IMR-90 (cell line): Measurements from ENCODE around the gene ATP1A4. TPM values are rescaled to one million over a fixed set of nuclear protein-coding genes. Genes with fewer than 3 reads are reported as not detected.

Source experiments
- ATAC-seq: fragments of 200-7000 bp; cut with Tn5 transposase; 2 replicates; pipeline ENCODE4 v1.9.1; 2020; ENCODE audit warnings: low read depth, mild to moderate bottlenecking, moderate library complexity
- BruUV-seq: library from RNA; stranded (reverse); fragments of 400-500 nt; replicated peaks from 2 replicates; lab custom pipeline; 2021; lab: Mats Ljungman, UMichigan
- CTCF ChIA-PET: fragments of 300-600 bp; formaldehyde crosslinking; extraction: SDS; loops from one replicate; lab custom pipeline; 2021; ENCODE audit warnings: antibody characterized with exemption; lab: Yijun Ruan, JAX
- POLR2A ChIA-PET: fragments of 300-600 bp; sonication (Branson Sonifier 250); formaldehyde crosslinking; loops from one replicate; lab custom pipeline; 2022; ENCODE audit warnings: antibody characterized with exemption; ENCODE audit not compliant: unreplicated experiment; lab: Charles Lee
- DNase-seq: peaks from one replicate; pipeline ENCODE4 v3.0.0; 2013
- H2AFZ ChIP-seq: replicated peaks from 2 replicates; pipeline ENCODE3; 2013; ENCODE audit warnings: low read length, mild to moderate bottlenecking; ENCODE audit not compliant: poor library complexity
- H2AK5ac ChIP-seq: 2 replicates; pipeline ENCODE4 v1.6.1; 2013; ENCODE audit warnings: low read depth, low read length, inconsistent platforms
- H2AK9ac ChIP-seq: replicated peaks from 2 replicates; pipeline ENCODE3; 2013; ENCODE audit warnings: mild to moderate bottlenecking, low read depth, low read length, moderate library complexity; ENCODE audit not compliant: poor library complexity
- H2BK120ac ChIP-seq: 2 replicates; pipeline ENCODE4 v1.6.1; 2013; ENCODE audit warnings: low read depth, low read length, inconsistent platforms
- H2BK15ac ChIP-seq: 3 replicates; pipeline ENCODE4 v1.6.1; 2013; ENCODE audit warnings: low read depth, low read length, inconsistent platforms
- H2BK20ac ChIP-seq: 2 replicates; pipeline ENCODE4 v1.6.1; 2013; ENCODE audit warnings: low read depth, mild to moderate bottlenecking, inconsistent platforms, low read length, moderate library complexity
- H2BK5ac ChIP-seq: 2 replicates; pipeline ENCODE4 v1.6.1; 2013; ENCODE audit warnings: mild to moderate bottlenecking, low read depth, low read length, inconsistent platforms; ENCODE audit not compliant: poor library complexity, severe bottlenecking
- H3K14ac ChIP-seq: replicated peaks from 2 replicates; pipeline ENCODE4 v1.6.1; 2013; ENCODE audit warnings: low read depth, low read length, inconsistent platforms
- H3K18ac ChIP-seq: 2 replicates; pipeline ENCODE4 v1.6.1; 2013; ENCODE audit warnings: low read depth, low read length, control low read depth
- H3K23ac ChIP-seq: 2 replicates; pipeline ENCODE4 v1.6.1; 2013; ENCODE audit warnings: low read depth, low read length, inconsistent platforms
- H3K27ac ChIP-seq: 2 replicates; pipeline ENCODE4 v1.5.1; 2013; ENCODE audit warnings: mild to moderate bottlenecking, control low read depth, low read length; ENCODE audit not compliant: insufficient read depth
- H3K27me3 ChIP-seq: 2 replicates; pipeline ENCODE4 v1.6.1; 2013; ENCODE audit warnings: low read length; ENCODE audit not compliant: control insufficient read depth, insufficient read depth
- H3K36me3 ChIP-seq: 2 replicates; pipeline ENCODE4 v1.6.1; 2013; ENCODE audit warnings: low read length, mixed read lengths; ENCODE audit not compliant: control insufficient read depth, insufficient read depth
- H3K4ac ChIP-seq: 2 replicates; pipeline ENCODE4 v1.6.1; 2013; ENCODE audit warnings: low read depth, low read length, inconsistent platforms
- H3K4me1 ChIP-seq: 2 replicates; pipeline ENCODE4 v1.6.1; 2013; ENCODE audit warnings: low read length, mixed read lengths; ENCODE audit not compliant: control insufficient read depth, insufficient read depth
- H3K4me2 ChIP-seq: 2 replicates; pipeline ENCODE4 v1.6.1; 2013; ENCODE audit warnings: low read depth, mild to moderate bottlenecking, control low read depth, low read length, moderate library complexity
- H3K4me3 ChIP-seq: 2 replicates; pipeline ENCODE4 v1.5.1; 2013; ENCODE audit warnings: low read depth, mild to moderate bottlenecking, control low read depth, low read length, moderate library complexity; ENCODE audit not compliant: insufficient read depth
- H3K56ac ChIP-seq: 2 replicates; pipeline ENCODE4 v1.6.1; 2013; ENCODE audit warnings: low read length, inconsistent platforms; ENCODE audit not compliant: insufficient read depth; ENCODE audit errors: extremely low read depth
- H3K79me1 ChIP-seq, 2 experiments: 2 replicates each; pipeline ENCODE4 v1.6.1; 2013; ENCODE audit warnings: low read length in 2 of 2, inconsistent platforms in 1 of 2, low read depth in 1 of 2
- H3K9ac ChIP-seq: 2 replicates; pipeline ENCODE4 v1.6.1; 2013; ENCODE audit warnings: low read depth, low read length, control low read depth
- H3K9me1 ChIP-seq: 2 replicates; pipeline ENCODE4 v1.6.1; 2013; ENCODE audit warnings: low read length, inconsistent platforms; ENCODE audit not compliant: insufficient read depth
- H3K9me3 ChIP-seq: 2 replicates; pipeline ENCODE4 v1.6.1; 2013; ENCODE audit warnings: low read length; ENCODE audit not compliant: control insufficient read depth, insufficient read depth
- H4K20me1 ChIP-seq: 2 replicates; pipeline ENCODE4 v1.6.1; 2013; ENCODE audit warnings: low read length, inconsistent platforms; ENCODE audit not compliant: insufficient read depth
- H4K5ac ChIP-seq: 2 replicates; pipeline ENCODE4 v1.6.1; 2013; ENCODE audit warnings: mild to moderate bottlenecking, low read depth, low read length, control low read depth
- H4K8ac ChIP-seq, 2 experiments: 2 replicates each; pipeline ENCODE4 v1.6.1; 2013; ENCODE audit warnings: low read depth in 2 of 2, low read length in 2 of 2, control low read depth in 1 of 2, inconsistent platforms in 1 of 2
- H4K91ac ChIP-seq: 2 replicates; pipeline ENCODE4 v1.6.1; 2013; ENCODE audit warnings: low read depth, low read length, inconsistent platforms; ENCODE audit not compliant: insufficient read depth
- CHD1 ChIP-seq: IDR thresholded peaks from 2 replicates; pipeline ENCODE4 v1.6.1; 2012; ENCODE audit warnings: low read depth, low read length, improper control_type of control experiment
- FOS ChIP-seq: fragments of 150-350 bp; IDR thresholded peaks from 2 replicates; pipeline ENCODE4 v1.6.1; 2016; ENCODE audit warnings: low read depth, low read length
- MAZ ChIP-seq: IDR thresholded peaks from 2 replicates; pipeline ENCODE4 v1.6.1; 2012; ENCODE audit warnings: low read depth, mild to moderate bottlenecking, low read length, improper control_type of control experiment, moderate library complexity, borderline replicate concordance
- MXI1 ChIP-seq: IDR thresholded peaks from 2 replicates; pipeline ENCODE4 v1.6.1; 2012; ENCODE audit warnings: low read depth, mild to moderate bottlenecking, low read length, moderate library complexity, borderline replicate concordance
- RCOR1 ChIP-seq: IDR thresholded peaks from 2 replicates; pipeline ENCODE4 v1.6.1; 2012; ENCODE audit warnings: mild to moderate bottlenecking, low read length, improper control_type of control experiment; ENCODE audit not compliant: insufficient replicate concordance
- WGBS, 2 experiments: methylation state at CpG; one replicate each; pipeline versions ENCODE4 v1.1.5 to v1.1.7; 2013; ENCODE audit warnings: missing lambda C conversion rate in 2 of 2; ENCODE audit not compliant: insufficient read length in 1 of 2; ENCODE audit errors: extremely low coverage in 2 of 2; 5-methylcytosine and 5-hydroxymethylcytosine counted together
- dilution Hi-C: fragments of 300-500 bp; cut with HindIII; formaldehyde crosslinking; loops from one replicate; pipeline ENCODE4 v1.14.3; 2018; ENCODE audit warnings: low sequenced_read_pairs; ENCODE audit not compliant: unreplicated experiment
- in situ Hi-C: fragments of 300-500 bp; cut with MboI; formaldehyde crosslinking; loops from 3 replicates; pipeline ENCODE4 v1.14.3; 2019; ENCODE audit warnings: low sequenced_read_pairs, inconsistent platforms, mixed read lengths
- intact Hi-C: fragments of 100-400 bp; cut with micrococcal nuclease; formaldehyde crosslinking; loops from 2 replicates; pipeline ENCODE4 v1.10.0; 2022
- polyA plus RNA-seq, 3 experiments: library from polyadenylated mRNA; depleted of rRNA; stranded (reverse); fragments of >200 nt; gene quantifications; 2 replicates each; pipeline ENCODE4 v1.2.3, GENCODE V29; 2012; ENCODE audit warnings: low replicate concordance in 1 of 3
- total RNA-seq: library from RNA; depleted of rRNA; stranded (reverse); fragments of >200 nt; gene quantifications from 2 replicates; pipeline ENCODE4 v1.2.3, GENCODE V29; 2012
- TF ChIP-seq, protein P1 (sequence below): conservative IDR thresholded peaks from 2 replicates; pipeline ENCODE4 v1.5.1; 2012; ENCODE audit warnings: mild to moderate bottlenecking, low read depth, low read length, improper control_type of control experiment
- TF ChIP-seq, protein P2 (sequence below): fragments of 150-350 bp; IDR thresholded peaks from 2 replicates; pipeline ENCODE4 v1.6.1; 2017; ENCODE audit warnings: mild to moderate bottlenecking, antibody characterized with exemption, low read length, low read depth

ATP1A4 gene
- total and polyA plus RNA-seq, 2 of the 4 experiments (the other 2 are of a cell fraction): not detected

DNA sequence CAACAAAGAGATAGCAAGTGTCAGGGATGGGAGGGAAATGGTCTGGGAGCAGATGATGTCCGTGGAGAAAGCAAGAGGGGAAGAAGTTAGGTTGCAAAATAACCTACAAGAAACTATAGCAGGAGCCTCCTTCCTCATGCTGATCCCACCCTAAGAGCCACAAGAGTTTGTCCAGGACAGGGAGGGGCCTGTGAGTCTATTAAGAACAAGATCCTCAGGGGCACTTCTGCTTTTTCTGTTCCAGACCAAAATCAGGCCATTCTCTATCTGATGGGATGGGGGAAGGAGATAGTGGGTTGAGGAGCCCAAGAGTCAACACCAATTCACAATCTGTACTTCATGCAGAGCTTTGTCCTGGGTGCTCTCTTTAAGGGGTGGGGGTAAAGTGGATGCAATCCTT lies 7.7 kb upstream of the ATP1A4 start:
- peaks cover 29% of the 10 kb centered on the region for H3K27me3 ChIP-seq
- no peak overlapping the region for H3K9ac ChIP-seq
- no peaks in the 10 kb centered on the region for H3K9me3 ChIP-seq
- ATAC-seq (no peak), DNase-seq (no peak)
- no peak overlapping the region for H2AFZ ChIP-seq
- no peak overlapping the region for H3K14ac ChIP-seq
- ChIA-PET POLR2A (no interaction called here), CTCF (no interaction called here)
- no peak overlapping the region for H2BK5ac ChIP-seq
- no peak overlapping the region for H2BK120ac ChIP-seq
- no peak overlapping the region for H2BK20ac ChIP-seq
- no peak overlapping the region for H3K56ac ChIP-seq
- no CpG with 5 or more reads among the region's 1 CpG for WGBS, 2 experiments
- H4K91ac ChIP-seq: no peak overlapping the region
- intact Hi-C loops: no loop called here
- no peaks in the 10 kb centered on the region for H3K4me1 ChIP-seq
- no peak overlapping the region for H3K18ac ChIP-seq
- no peaks in the 10 kb centered on the region for H4K20me1 ChIP-seq
- no peaks in the 10 kb centered on the region for H3K79me1 ChIP-seq
- H3K4me3 ChIP-seq: no peak overlapping the region
- H4K8ac ChIP-seq: no peak overlapping the region
- H2AK9ac ChIP-seq: no peak overlapping the region
- H3K27ac ChIP-seq: no peak overlapping the region
- H4K5ac ChIP-seq: no peak overlapping the region
- H3K9me1 ChIP-seq: no peaks in the 10 kb centered on the region
- BruUV-seq: no TSS peak
- no peak overlapping the region for H3K4me2 ChIP-seq
- no peak overlapping the region for H3K23ac ChIP-seq
- no peak overlapping the region for H3K4ac ChIP-seq
- no peak for TF ChIP-seq CHD1
- no peak for TF ChIP-seq MAZ
- TF ChIP-seq, protein P1, sequence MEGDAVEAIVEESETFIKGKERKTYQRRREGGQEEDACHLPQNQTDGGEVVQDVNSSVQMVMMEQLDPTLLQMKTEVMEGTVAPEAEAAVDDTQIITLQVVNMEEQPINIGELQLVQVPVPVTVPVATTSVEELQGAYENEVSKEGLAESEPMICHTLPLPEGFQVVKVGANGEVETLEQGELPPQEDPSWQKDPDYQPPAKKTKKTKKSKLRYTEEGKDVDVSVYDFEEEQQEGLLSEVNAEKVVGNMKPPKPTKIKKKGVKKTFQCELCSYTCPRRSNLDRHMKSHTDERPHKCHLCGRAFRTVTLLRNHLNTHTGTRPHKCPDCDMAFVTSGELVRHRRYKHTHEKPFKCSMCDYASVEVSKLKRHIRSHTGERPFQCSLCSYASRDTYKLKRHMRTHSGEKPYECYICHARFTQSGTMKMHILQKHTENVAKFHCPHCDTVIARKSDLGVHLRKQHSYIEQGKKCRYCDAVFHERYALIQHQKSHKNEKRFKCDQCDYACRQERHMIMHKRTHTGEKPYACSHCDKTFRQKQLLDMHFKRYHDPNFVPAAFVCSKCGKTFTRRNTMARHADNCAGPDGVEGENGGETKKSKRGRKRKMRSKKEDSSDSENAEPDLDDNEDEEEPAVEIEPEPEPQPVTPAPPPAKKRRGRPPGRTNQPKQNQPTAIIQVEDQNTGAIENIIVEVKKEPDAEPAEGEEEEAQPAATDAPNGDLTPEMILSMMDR: no peak
- TF ChIP-seq MXI1: no peak
- no peak for TF ChIP-seq FOS
- TF ChIP-seq, protein P2, sequence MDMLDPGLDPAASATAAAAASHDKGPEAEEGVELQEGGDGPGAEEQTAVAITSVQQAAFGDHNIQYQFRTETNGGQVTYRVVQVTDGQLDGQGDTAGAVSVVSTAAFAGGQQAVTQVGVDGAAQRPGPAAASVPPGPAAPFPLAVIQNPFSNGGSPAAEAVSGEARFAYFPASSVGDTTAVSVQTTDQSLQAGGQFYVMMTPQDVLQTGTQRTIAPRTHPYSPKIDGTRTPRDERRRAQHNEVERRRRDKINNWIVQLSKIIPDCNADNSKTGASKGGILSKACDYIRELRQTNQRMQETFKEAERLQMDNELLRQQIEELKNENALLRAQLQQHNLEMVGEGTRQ: no peak
- no peak for TF ChIP-seq RCOR1
- no peak overlapping the region for H2AK5ac ChIP-seq
- in situ Hi-C loops: no loop called here
- H2BK15ac ChIP-seq: no peak overlapping the region
- no peaks in the 10 kb centered on the region for H3K36me3 ChIP-seq
- dilution Hi-C loops: no loop called here
